ENCODE results near the gene ONECUT2. TPM values are rescaled to one million over a fixed set of nuclear protein-coding genes. Genes with fewer than 3 reads are reported as not detected.

The ONECUT2 gene
- total RNA-seq, 4 donors from 2014 or later = under 0.01 to 0.06 TPM; not detected in 2

- ATAC-seq (ENCODE audit: low FRiP score) = no peak
- no peak for TF ChIP-seq CTCF (IDR thresholded peaks at IDR 0.05)
- no peak for DNase-seq (ENCODE audit: low spot score)
Measured at GRCh38 chr18:57436191-57436964, 1.2 kb downstream of the ONECUT2 start.

DNA sequence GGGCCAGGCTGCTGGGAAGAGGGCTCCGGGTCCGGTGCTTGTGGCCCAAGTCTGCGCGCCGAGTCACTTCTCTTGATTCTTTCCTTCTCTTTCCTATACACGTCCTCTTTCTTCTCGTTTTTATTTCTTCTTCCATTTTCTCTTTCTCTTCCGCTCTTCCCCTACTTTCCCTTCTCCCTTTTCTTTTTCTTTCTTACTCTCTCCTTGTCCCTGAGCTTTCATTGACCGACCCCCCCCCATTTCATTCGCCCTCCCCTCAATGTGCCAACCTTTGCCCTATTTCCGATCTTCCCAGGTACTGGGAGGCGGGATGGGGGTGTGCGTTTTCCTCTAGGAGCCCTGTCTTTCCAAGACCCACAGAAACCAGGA, 1.8 kb downstream of the ONECUT2 start:
- no peak for TF ChIP-seq CTCF (IDR thresholded peaks at IDR 0.05)
- DNase-seq (ENCODE audit: low spot score) (no peak), ATAC-seq (ENCODE audit: low FRiP score) (no peak)

GRCh38 chr18:57437402-57437765, 2.2 kb downstream of the ONECUT2 start:
- ATAC-seq (ENCODE audit: low FRiP score) (no peak), DNase-seq (ENCODE audit: low spot score) (no peak)
- no peak for TF ChIP-seq CTCF (IDR thresholded peaks at IDR 0.05)

DNA sequence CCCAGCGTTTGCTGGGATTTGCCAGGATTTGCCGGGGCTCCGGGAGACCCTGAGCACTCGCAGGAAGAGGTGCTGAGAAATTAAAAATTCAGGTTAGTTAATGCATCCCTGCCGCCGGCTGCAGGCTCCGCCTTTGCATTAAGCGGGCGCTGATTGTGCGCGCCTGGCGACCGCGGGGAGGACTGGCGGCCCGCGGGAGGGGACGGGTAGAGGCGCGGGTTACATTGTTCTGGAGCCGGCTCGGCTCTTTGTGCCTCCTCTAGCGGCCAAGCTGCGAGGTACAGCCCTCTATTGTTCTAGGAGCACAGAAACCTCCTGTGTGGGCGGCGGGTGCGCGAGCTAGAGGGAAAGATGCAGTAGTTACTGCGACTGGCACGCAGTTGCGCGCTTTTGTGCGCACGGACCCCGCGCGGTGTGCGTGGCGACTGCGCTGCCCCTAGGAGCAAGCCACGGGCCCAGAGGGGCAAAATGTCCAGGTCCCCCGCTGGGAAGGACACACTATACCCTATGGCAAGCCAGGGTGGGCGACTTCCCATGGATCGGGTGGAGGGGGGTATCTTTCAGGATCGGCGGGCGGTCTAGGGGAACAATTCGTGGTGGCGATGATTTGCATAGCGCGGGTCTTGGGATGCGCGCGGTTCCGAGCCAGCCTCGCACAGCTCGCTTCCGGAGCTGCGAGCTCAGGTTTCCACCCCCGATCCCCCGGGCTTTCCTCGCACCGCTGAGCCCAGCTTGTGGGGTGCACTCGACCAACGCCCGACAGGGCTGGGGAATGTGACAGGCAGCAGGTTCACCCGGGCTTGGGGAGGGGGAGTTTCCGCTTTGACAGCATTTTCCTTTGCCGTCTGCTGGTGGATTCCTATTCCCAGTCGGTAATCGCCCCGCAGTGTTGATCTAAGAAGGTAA, 2.8 kb downstream of the ONECUT2 start:
- DNase-seq (ENCODE audit: low spot score) (no peak), ATAC-seq (ENCODE audit: low FRiP score) (no peak)
- no peak for TF ChIP-seq CTCF (IDR thresholded peaks at IDR 0.05)

DNA sequence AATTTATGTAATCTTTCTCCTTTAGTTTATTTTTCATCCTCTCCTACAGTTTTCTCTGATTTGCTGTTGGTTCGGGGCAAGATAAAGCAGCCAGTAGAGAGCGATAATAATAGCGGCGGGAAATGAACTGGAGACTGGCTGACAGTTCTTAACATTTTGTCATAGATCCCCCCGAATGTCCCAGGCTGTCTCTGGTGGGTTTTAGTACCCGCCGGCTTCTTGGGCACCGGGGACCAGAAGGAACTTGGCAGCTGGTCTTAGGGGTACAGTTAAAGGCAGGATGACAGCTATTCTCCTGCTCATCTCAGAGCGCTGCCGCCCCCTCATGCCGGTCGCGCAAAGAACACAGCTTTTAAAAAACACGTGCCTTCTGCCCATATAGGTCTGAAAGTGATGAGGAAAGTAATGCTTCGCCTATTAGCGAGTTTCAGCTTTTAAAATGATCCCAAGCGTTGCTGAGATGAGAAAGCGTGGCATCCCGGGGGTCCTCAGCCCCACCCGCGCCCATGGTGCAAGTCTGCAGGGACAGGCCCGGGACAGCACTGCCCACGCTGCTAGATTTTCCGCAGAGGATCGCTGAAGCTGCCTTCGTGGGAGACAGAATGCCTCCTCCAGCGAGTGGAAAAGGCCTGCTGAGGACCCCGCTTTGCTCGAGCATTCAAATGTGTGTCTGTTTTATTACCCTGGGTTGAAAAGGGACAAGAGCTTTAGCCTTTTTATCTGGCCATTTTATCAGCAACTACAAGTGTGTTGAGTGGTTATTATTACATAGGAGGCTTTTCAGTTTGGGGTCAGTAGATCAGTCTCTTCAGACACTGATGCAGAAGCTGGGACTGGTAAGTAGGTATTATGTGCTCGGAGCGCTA, 3.8 kb downstream of the ONECUT2 start:
- ATAC-seq (ENCODE audit: low FRiP score) (no peak), DNase-seq (ENCODE audit: low spot score) (no peak)
- no peak for TF ChIP-seq CTCF (IDR thresholded peaks at IDR 0.05)

DNA sequence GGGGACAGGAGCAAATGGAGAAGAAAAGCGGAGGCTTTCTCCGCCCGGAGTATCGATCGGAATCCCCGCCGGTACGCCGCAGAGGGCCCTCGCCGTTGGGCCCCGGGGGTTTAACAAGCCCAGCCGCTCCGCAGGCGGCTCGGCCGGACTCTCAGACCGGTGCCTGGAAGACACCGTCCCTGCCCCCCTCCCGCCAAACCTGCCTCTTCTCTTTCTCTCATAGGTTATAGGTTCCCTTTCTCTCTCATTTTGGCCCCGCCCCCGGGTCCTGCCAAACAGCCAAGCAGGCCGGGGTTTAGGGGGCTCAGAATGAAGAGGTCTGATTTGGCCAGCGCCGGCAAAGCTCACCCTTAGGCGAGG, 4.4 kb downstream of the ONECUT2 start:
- ATAC-seq (ENCODE audit: low FRiP score) (no peak), DNase-seq (ENCODE audit: low spot score) (no peak)
- TF ChIP-seq CTCF (IDR thresholded peaks at IDR 0.05) = no peak

Measured in omental fat pad (tissue), 4 donors.